ENCODE results near the gene SLC48A1. TPM values are rescaled to one million over a fixed set of nuclear protein-coding genes. Genes with fewer than 3 reads are reported as not detected.

SLC48A1 gene
- total and polyA plus RNA-seq, 4 donors, result 6.1 to 15.4 (median 9.3) TPM

GRCh38 chr12:47785887-47786661, 13.0 kb downstream of the SLC48A1 start:
- WGBS, result 88% methylated on average over 11 of the region's 11 CpGs
- no peaks in the 10 kb centered on the region for H3K27me3 ChIP-seq (ENCODE audit: control insufficient read depth in 4 of 4, insufficient read depth in 4 of 4, low read length in 3 of 4)
- H3K27ac ChIP-seq (ENCODE audit: low read depth in 1 of 2, low read length in 2 of 2), result no peak overlapping the region
- no peak overlapping the region for H3K4me3 ChIP-seq (ENCODE audit: low read depth in 1 of 3, low read length in 3 of 3)
- H3K9ac ChIP-seq (ENCODE audit: low read depth in 1 of 2, low read length in 2 of 2), result no peak overlapping the region
- H3K36me3 ChIP-seq (ENCODE audit: control insufficient read depth in 4 of 4, insufficient read depth in 3 of 4, low read depth in 1 of 4, low read length in 3 of 4), result peaks cover 3 to 40% (median 4%) of the 10 kb centered on the region in 4 donors
- no peak for DNase-seq (ENCODE audit: low spot score)
- H3K9me3 ChIP-seq (ENCODE audit: control insufficient read depth in 4 of 4, low read length in 3 of 4), result no peaks in the 10 kb centered on the region
- H3K4me1 ChIP-seq (ENCODE audit: control insufficient read depth in 4 of 4, insufficient read depth in 4 of 4, low read length in 3 of 4), result no peaks in the 10 kb centered on the region
- TF ChIP-seq FOXA1 (IDR thresholded peaks at IDR 0.05) (no peak), MAX (IDR thresholded peaks at IDR 0.05) (no peak), TAF1 (conservative IDR thresholded peaks at IDR 0.05) (no peak), NR2F2 (IDR thresholded peaks at IDR 0.05) (no peak), RXRA (IDR thresholded peaks at IDR 0.05) (no peak), GABPA (IDR thresholded peaks at IDR 0.05 in 1 of 2, conservative IDR thresholded peaks at IDR 0.05 in 1 of 2) (no peak), EGR1 (IDR thresholded peaks at IDR 0.05; ENCODE audit: low read depth in 2 of 2) (no peak), HNF4A (conservative IDR thresholded peaks at IDR 0.05) (no peak), FOXA2 (IDR thresholded peaks at IDR 0.05) (no peak), SP1 (IDR thresholded peaks at IDR 0.05) (no peak), JUND (IDR thresholded peaks at IDR 0.05) (no peak), YY1 (IDR thresholded peaks at IDR 0.05) (no peak), ATF3 (IDR thresholded peaks at IDR 0.05) (no peak), HNF4G (IDR thresholded peaks at IDR 0.05) (no peak), RAD21 (IDR thresholded peaks at IDR 0.05) (no peak)
- TF ChIP-seq, protein P1, sequence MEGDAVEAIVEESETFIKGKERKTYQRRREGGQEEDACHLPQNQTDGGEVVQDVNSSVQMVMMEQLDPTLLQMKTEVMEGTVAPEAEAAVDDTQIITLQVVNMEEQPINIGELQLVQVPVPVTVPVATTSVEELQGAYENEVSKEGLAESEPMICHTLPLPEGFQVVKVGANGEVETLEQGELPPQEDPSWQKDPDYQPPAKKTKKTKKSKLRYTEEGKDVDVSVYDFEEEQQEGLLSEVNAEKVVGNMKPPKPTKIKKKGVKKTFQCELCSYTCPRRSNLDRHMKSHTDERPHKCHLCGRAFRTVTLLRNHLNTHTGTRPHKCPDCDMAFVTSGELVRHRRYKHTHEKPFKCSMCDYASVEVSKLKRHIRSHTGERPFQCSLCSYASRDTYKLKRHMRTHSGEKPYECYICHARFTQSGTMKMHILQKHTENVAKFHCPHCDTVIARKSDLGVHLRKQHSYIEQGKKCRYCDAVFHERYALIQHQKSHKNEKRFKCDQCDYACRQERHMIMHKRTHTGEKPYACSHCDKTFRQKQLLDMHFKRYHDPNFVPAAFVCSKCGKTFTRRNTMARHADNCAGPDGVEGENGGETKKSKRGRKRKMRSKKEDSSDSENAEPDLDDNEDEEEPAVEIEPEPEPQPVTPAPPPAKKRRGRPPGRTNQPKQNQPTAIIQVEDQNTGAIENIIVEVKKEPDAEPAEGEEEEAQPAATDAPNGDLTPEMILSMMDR (IDR thresholded peaks at IDR 0.05; ENCODE audit: low read depth, low read length, missing input control), result no peak
- TF ChIP-seq, protein P2, sequence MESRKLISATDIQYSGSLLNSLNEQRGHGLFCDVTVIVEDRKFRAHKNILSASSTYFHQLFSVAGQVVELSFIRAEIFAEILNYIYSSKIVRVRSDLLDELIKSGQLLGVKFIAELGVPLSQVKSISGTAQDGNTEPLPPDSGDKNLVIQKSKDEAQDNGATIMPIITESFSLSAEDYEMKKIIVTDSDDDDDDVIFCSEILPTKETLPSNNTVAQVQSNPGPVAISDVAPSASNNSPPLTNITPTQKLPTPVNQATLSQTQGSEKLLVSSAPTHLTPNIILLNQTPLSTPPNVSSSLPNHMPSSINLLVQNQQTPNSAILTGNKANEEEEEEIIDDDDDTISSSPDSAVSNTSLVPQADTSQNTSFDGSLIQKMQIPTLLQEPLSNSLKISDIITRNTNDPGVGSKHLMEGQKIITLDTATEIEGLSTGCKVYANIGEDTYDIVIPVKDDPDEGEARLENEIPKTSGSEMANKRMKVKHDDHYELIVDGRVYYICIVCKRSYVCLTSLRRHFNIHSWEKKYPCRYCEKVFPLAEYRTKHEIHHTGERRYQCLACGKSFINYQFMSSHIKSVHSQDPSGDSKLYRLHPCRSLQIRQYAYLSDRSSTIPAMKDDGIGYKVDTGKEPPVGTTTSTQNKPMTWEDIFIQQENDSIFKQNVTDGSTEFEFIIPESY (IDR thresholded peaks at IDR 0.05), result no peak
- TF ChIP-seq, protein P3, sequence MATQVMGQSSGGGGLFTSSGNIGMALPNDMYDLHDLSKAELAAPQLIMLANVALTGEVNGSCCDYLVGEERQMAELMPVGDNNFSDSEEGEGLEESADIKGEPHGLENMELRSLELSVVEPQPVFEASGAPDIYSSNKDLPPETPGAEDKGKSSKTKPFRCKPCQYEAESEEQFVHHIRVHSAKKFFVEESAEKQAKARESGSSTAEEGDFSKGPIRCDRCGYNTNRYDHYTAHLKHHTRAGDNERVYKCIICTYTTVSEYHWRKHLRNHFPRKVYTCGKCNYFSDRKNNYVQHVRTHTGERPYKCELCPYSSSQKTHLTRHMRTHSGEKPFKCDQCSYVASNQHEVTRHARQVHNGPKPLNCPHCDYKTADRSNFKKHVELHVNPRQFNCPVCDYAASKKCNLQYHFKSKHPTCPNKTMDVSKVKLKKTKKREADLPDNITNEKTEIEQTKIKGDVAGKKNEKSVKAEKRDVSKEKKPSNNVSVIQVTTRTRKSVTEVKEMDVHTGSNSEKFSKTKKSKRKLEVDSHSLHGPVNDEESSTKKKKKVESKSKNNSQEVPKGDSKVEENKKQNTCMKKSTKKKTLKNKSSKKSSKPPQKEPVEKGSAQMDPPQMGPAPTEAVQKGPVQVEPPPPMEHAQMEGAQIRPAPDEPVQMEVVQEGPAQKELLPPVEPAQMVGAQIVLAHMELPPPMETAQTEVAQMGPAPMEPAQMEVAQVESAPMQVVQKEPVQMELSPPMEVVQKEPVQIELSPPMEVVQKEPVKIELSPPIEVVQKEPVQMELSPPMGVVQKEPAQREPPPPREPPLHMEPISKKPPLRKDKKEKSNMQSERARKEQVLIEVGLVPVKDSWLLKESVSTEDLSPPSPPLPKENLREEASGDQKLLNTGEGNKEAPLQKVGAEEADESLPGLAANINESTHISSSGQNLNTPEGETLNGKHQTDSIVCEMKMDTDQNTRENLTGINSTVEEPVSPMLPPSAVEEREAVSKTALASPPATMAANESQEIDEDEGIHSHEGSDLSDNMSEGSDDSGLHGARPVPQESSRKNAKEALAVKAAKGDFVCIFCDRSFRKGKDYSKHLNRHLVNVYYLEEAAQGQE (IDR thresholded peaks at IDR 0.05), result no peak

Measured in liver (tissue), 9 donors.